BE2C (cell line): ENCODE data around the gene TBATA.

Source experiments
- DNase-seq: peaks from one replicate; pipeline ENCODE4 v3.0.0-alpha.2; 2020
- H3K27me3 ChIP-seq: fragments of 250-450 bp; sonication (Bioruptor Pico); 2 replicates; pipeline ENCODE4 v1.5.1; 2020; ENCODE audit warnings: mild to moderate bottlenecking
- H3K36me3 ChIP-seq: fragments of 250-450 bp; sonication (Bioruptor Pico); 2 replicates; pipeline ENCODE4 v1.5.1; 2020; ENCODE audit warnings: mild to moderate bottlenecking
- H3K4me1 ChIP-seq: fragments of 250-450 bp; sonication (Bioruptor Pico); 2 replicates; pipeline ENCODE4 v1.5.1; 2020
- H3K4me3 ChIP-seq: 2 replicates; pipeline ENCODE4 v1.5.1; 2011; ENCODE audit warnings: low read depth, low read length
- H3K9me3 ChIP-seq: fragments of 250-450 bp; sonication (Bioruptor Pico); 2 replicates; pipeline ENCODE4 v1.5.1; 2020
- CTCF ChIP-seq: IDR thresholded peaks from 2 replicates; pipeline ENCODE4 v1.5.1; 2012; ENCODE audit warnings: mild to moderate bottlenecking, low read depth, low read length

Gene TBATA

GRCh38 chr10:70736525-70736924 is 48.7 kb downstream of the TBATA start:
- DNase-seq, result no peak
- no peaks in the 10 kb centered on the region for H3K27me3 ChIP-seq
- H3K4me1 ChIP-seq, result no peaks in the 10 kb centered on the region
- no peaks in the 10 kb centered on the region for H3K9me3 ChIP-seq
- no peak for TF ChIP-seq CTCF
- H3K4me3 ChIP-seq, result no peak overlapping the region
- H3K36me3 ChIP-seq, result no peaks in the 10 kb centered on the region

DNA sequence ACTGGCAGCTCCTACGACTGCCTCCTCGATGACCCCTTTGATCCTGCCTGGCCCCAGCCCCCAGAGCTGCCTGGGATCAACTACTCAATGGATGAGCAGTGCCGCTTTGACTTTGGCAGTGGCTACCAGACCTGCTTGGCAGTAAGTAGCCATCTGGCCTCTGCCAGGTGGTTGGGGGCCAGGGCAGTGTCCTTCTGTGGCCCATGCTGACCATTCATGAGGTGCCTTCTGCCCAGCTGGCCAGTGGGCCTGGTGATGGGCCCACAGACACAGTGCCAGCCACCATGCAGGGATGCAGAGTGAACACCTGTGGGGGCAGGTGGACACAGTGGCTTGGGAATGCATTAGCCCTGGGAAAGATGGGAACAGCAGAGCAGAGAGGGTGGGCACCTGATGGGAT is 50.0 kb downstream of the TBATA start:
- TF ChIP-seq CTCF, result no peak
- Histone ChIP-seq H3K4me3 (no peak overlapping the region), H3K9me3 (no peaks in the 10 kb centered on the region), H3K27me3 (no peaks in the 10 kb centered on the region), H3K4me1 (no peaks in the 10 kb centered on the region; the same call in 1 of the 2 replicates), H3K36me3 (no peaks in the 10 kb centered on the region)
- DNase-seq, result no peak

DNA sequence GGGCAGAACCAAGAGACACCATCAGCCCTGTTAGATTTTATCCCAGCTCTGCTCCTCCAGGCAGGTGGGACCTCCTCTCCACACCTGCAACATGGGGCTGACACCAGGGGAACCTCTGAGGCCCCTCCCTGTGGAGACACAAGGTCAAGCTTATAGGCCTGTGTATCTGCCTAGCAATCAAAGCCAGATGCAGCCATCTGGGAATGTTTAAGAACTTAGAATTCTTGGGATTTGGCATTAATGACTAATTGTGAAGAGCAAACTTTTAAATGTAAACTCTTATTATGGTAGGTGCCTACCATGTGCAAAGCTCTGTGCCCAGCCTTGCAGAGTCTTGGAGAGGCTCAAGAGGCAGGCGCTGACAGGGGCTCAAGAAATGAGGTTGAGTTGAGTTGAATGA is 52.1 kb downstream of the TBATA start:
- Histone ChIP-seq H3K4me1 (no peaks in the 10 kb centered on the region; the same call in 1 of the 2 replicates), H3K4me3 (no peak overlapping the region), H3K27me3 (no peaks in the 10 kb centered on the region), H3K36me3 (no peaks in the 10 kb centered on the region), H3K9me3 (no peaks in the 10 kb centered on the region)
- TF ChIP-seq CTCF, result no peak
- DNase-seq, result no peak

- H3K36me3 ChIP-seq, result no peaks in the 10 kb centered on the region
- no peaks in the 10 kb centered on the region; the same call in 1 of the 2 replicates for H3K4me1 ChIP-seq
- no peak overlapping the region for H3K4me3 ChIP-seq
- H3K9me3 ChIP-seq, result no peaks in the 10 kb centered on the region
- no peak for TF ChIP-seq CTCF
- DNase-seq, result no peak
- no peaks in the 10 kb centered on the region for H3K27me3 ChIP-seq
These were observed 52.6 kb downstream of the TBATA start for GRCh38 chr10:70732569-70732968.

DNA sequence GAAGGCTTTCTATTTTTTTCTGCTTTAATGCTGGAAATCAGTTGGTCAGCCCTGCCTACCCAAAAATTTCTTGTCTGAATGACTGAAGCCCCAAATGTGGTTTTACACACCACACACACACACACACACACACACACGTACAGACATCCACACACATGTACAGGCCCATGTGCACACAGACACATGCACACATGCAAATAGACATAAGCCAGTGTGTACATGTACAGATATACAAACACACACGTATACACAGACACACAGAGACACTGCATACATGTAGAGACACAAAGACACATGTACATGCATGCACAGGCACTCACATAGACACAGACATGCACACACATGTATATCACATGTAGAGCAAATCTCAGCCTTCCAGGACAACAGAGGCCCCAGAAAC is 54.2 kb downstream of the TBATA start:
- Histone ChIP-seq H3K27me3 (no peaks in the 10 kb centered on the region), H3K4me3 (no peak overlapping the region), H3K36me3 (no peaks in the 10 kb centered on the region), H3K9me3 (no peaks in the 10 kb centered on the region), H3K4me1 (no peaks in the 10 kb centered on the region; the same call in 1 of the 2 replicates)
- no peak for TF ChIP-seq CTCF
- DNase-seq, result no peak

DNA sequence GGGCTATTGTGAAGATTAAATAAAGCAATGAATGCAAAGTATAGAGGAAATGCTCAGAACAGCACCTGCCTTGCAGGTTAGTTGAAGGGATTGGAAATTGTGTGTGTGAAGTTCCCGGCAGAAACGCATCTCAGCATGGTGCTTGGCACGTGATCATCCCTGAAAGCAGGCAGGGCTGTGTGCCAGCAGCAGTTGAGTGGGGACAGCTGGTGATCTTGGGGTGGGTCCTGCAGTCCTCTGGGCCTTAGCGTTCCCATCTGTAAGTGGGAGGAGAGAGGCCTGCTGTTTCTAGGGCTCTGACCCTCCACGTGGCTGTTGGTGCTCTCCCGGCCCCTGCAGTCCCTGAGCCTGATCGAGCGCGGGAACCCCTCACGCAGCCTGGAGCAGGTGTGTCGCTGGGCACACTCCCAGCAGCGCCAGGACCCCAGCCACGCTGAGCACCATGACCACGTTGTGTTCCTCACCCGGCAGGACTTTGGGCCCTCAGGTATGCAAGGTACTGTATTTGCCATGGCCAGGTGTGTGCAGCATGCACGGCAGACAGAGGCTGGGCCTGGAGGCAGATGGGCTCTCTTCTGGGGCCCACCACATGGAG is 55.3 kb downstream of the TBATA start:
- no peak for TF ChIP-seq CTCF
- DNase-seq, result peak; percentile 45
- no peaks in the 10 kb centered on the region; the same call in 1 of the 2 replicates for H3K4me1 ChIP-seq
- no peaks in the 10 kb centered on the region for H3K9me3 ChIP-seq
- H3K27me3 ChIP-seq, result no peaks in the 10 kb centered on the region
- H3K4me3 ChIP-seq, result no peak overlapping the region
- H3K36me3 ChIP-seq, result no peaks in the 10 kb centered on the region
